Astrocyte (in vitro differentiated cells and primary cell): Measurements from ENCODE around the gene IL17B.

Source experiments
- EZH2 ChIP-seq: IDR thresholded peaks from 2 replicates; pipeline ENCODE4 v1.6.1; 2012; ENCODE audit warnings: mild to moderate bottlenecking, low read length, inconsistent platforms; ENCODE audit not compliant: insufficient read depth
- TF ChIP-seq, protein P1 (sequence below): IDR thresholded peaks from 2 replicates; pipeline ENCODE4 v1.5.1; 2011; ENCODE audit warnings: low read depth, mild to moderate bottlenecking, inconsistent platforms, low read length, moderate library complexity; ENCODE audit not compliant: insufficient read depth

- TF ChIP-seq, protein P1, sequence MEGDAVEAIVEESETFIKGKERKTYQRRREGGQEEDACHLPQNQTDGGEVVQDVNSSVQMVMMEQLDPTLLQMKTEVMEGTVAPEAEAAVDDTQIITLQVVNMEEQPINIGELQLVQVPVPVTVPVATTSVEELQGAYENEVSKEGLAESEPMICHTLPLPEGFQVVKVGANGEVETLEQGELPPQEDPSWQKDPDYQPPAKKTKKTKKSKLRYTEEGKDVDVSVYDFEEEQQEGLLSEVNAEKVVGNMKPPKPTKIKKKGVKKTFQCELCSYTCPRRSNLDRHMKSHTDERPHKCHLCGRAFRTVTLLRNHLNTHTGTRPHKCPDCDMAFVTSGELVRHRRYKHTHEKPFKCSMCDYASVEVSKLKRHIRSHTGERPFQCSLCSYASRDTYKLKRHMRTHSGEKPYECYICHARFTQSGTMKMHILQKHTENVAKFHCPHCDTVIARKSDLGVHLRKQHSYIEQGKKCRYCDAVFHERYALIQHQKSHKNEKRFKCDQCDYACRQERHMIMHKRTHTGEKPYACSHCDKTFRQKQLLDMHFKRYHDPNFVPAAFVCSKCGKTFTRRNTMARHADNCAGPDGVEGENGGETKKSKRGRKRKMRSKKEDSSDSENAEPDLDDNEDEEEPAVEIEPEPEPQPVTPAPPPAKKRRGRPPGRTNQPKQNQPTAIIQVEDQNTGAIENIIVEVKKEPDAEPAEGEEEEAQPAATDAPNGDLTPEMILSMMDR = no peak
- TF ChIP-seq EZH2 = no peak
These were observed 35.4 kb upstream of the IL17B start for GRCh38 chr5:149414405-149415065.
